DOHH2 (cell line): ENCODE measurements around the gene ADAMTS12.

ENCODE experiments used
- H3F3A ChIP-seq: fragments of 200-600 bp; sonication (generic), shearing (Covaris generic); 2 replicates; pipeline ENCODE4 v1.6.0; 2016; ENCODE audit warnings: antibody characterized with exemption, mild to moderate bottlenecking; ENCODE audit not compliant: control insufficient read depth, insufficient read depth
- H3K27ac ChIP-seq: fragments of 200-600 bp; sonication (generic); 2 replicates; pipeline ENCODE4 v1.5.1; 2014; ENCODE audit warnings: low read depth, mild to moderate bottlenecking, low read length, moderate library complexity
- H3K27me3 ChIP-seq: fragments of 200-600 bp; sonication (generic); 2 replicates; pipeline ENCODE4 v1.6.1; 2014; ENCODE audit warnings: mild to moderate bottlenecking, low read length, mixed read lengths; ENCODE audit not compliant: control insufficient read depth
- H3K36me3 ChIP-seq: fragments of 200-600 bp; sonication (generic); 2 replicates; pipeline ENCODE4 v1.6.1; 2014; ENCODE audit warnings: mild to moderate bottlenecking, low read length, moderate library complexity, mixed read lengths; ENCODE audit not compliant: control insufficient read depth
- H3K4me1 ChIP-seq: fragments of 200-600 bp; sonication (generic); 2 replicates; pipeline ENCODE4 v1.6.1; 2014; ENCODE audit warnings: mild to moderate bottlenecking, low read length, mixed read lengths; ENCODE audit not compliant: control insufficient read depth
- H3K4me2 ChIP-seq: fragments of 200-600 bp; sonication (generic); 2 replicates; pipeline ENCODE4 v1.6.0; 2014; ENCODE audit warnings: mild to moderate bottlenecking, low read length, moderate library complexity
- H3K4me3 ChIP-seq: fragments of 200-600 bp; sonication (generic); 2 replicates; pipeline ENCODE4 v1.5.1; 2014; ENCODE audit warnings: mild to moderate bottlenecking, low read length, mixed read lengths
- H3K79me2 ChIP-seq: fragments of 200-600 bp; sonication (generic); 2 replicates; pipeline ENCODE4 v1.6.1; 2014; ENCODE audit warnings: mild to moderate bottlenecking, low read length, mixed read lengths; ENCODE audit not compliant: control insufficient read depth
- H3K9me2 ChIP-seq: fragments of 200-600 bp; sonication (generic); replicated peaks from 2 replicates; pipeline ENCODE4 v1.6.1; 2014; ENCODE audit warnings: mild to moderate bottlenecking, low read length, mixed read lengths; ENCODE audit not compliant: control insufficient read depth
- H3K9me3 ChIP-seq: fragments of 200-600 bp; sonication (generic); 2 replicates; pipeline ENCODE4 v1.6.1; 2014; ENCODE audit warnings: antibody characterized with exemption, low read length, mixed read lengths; ENCODE audit not compliant: control insufficient read depth, insufficient read depth
- H4K20me1 ChIP-seq: fragments of 200-600 bp; sonication (generic); 2 replicates; pipeline ENCODE4 v1.6.0; 2014; ENCODE audit warnings: low read depth, mild to moderate bottlenecking, antibody characterized with exemption, low read length, moderate library complexity; ENCODE audit not compliant: control insufficient read depth, insufficient read depth
- CTCF ChIP-seq: fragments of 200-600 bp; sonication (generic); IDR thresholded peaks from one replicate; pipeline ENCODE4 v1.5.1; 2014; ENCODE audit warnings: antibody characterized with exemption, mild to moderate bottlenecking, low read depth, low read length; ENCODE audit not compliant: poor library complexity, severe bottlenecking
- EZH2phosphoT487 ChIP-seq: fragments of 200-600 bp; sonication (generic); IDR thresholded peaks from 2 replicates; pipeline ENCODE4 v1.6.1; 2017; ENCODE audit warnings: borderline replicate concordance, mild to moderate bottlenecking, antibody characterized with exemption, low read length, moderate library complexity, mixed read lengths

Gene ADAMTS12

GRCh38 chr5:33888587-33888986 is 3.2 kb downstream of the ADAMTS12 start:
- Histone ChIP-seq H3K79me2 (no peaks in the 10 kb centered on the region), H3F3A (no peaks in the 10 kb centered on the region), H3K9me2 (no peaks in the 10 kb centered on the region), H3K4me3 (no peak overlapping the region), H3K9me3 (no peaks in the 10 kb centered on the region), H3K27me3 (no peaks in the 10 kb centered on the region; the same call in 1 of the 2 replicates), H3K4me1 (no peaks in the 10 kb centered on the region), H3K36me3 (no peaks in the 10 kb centered on the region), H3K4me2 (no peak overlapping the region), H3K27ac (no peak overlapping the region), H4K20me1 (no peaks in the 10 kb centered on the region)
- TF ChIP-seq CTCF (no peak), EZH2phosphoT487 (no peak)

- TF ChIP-seq CTCF (no peak), EZH2phosphoT487 (no peak)
- Histone ChIP-seq H3K9me3 (no peaks in the 10 kb centered on the region), H3K27me3 (no peaks in the 10 kb centered on the region; the same call in 1 of the 2 replicates)
Observed at GRCh38 chr5:33887268-33887667, 4.5 kb downstream of the ADAMTS12 start.

GRCh38 chr5:33886283-33886682 is 5.5 kb downstream of the ADAMTS12 start:
- TF ChIP-seq EZH2phosphoT487 (no peak), CTCF (no peak)
- no peak overlapping the region for H3K4me2 ChIP-seq
- H3K9me2 ChIP-seq, result no peaks in the 10 kb centered on the region
- H3K4me1 ChIP-seq, result no peaks in the 10 kb centered on the region
- no peaks in the 10 kb centered on the region; the same call in 1 of the 2 replicates for H3K27me3 ChIP-seq
- no peaks in the 10 kb centered on the region for H3K9me3 ChIP-seq
- no peaks in the 10 kb centered on the region for H3K79me2 ChIP-seq
- no peaks in the 10 kb centered on the region for H3F3A ChIP-seq
- no peaks in the 10 kb centered on the region for H3K36me3 ChIP-seq
- no peak overlapping the region for H3K27ac ChIP-seq
- no peaks in the 10 kb centered on the region for H4K20me1 ChIP-seq
- H3K4me3 ChIP-seq, result no peak overlapping the region

More at GRCh38 chr5:33887268-33887667, 4.5 kb downstream of the ADAMTS12 start:
- Histone ChIP-seq H3K9me2 (no peaks in the 10 kb centered on the region), H3K4me3 (no peak overlapping the region), H3K79me2 (no peaks in the 10 kb centered on the region), H3K4me1 (no peaks in the 10 kb centered on the region), H3F3A (no peaks in the 10 kb centered on the region), H3K27ac (no peak overlapping the region), H4K20me1 (no peaks in the 10 kb centered on the region), H3K36me3 (no peaks in the 10 kb centered on the region), H3K4me2 (no peak overlapping the region)

GRCh38 chr5:33885679-33886078 is 6.1 kb downstream of the ADAMTS12 start:
- TF ChIP-seq CTCF (no peak), EZH2phosphoT487 (no peak)
- Histone ChIP-seq H3K4me3 (no peak overlapping the region), H3K4me1 (no peaks in the 10 kb centered on the region), H3K79me2 (no peaks in the 10 kb centered on the region), H3K4me2 (no peak overlapping the region), H3K36me3 (no peaks in the 10 kb centered on the region), H3K27ac (no peak overlapping the region), H3K9me3 (no peaks in the 10 kb centered on the region), H3F3A (no peaks in the 10 kb centered on the region), H4K20me1 (no peaks in the 10 kb centered on the region), H3K9me2 (no peaks in the 10 kb centered on the region), H3K27me3 (no peaks in the 10 kb centered on the region; the same call in 1 of the 2 replicates)
